ENCODE measurements around the gene EPHA4. TPM values are rescaled to one million over a fixed set of nuclear protein-coding genes. Genes with fewer than 3 reads are reported as not detected.

The EPHA4 gene
- polyA plus RNA-seq, 1 of the 3 experiments (the other 2 are of a cell fraction): 0.90 TPM

- Histone ChIP-seq H3K9ac (no peak overlapping the region), H3K27ac (ENCODE audit: low read depth in 2 of 2, low read length in 1 of 2) (no peak overlapping the region), H3K27me3 (ENCODE audit: insufficient read depth) (no peaks in the 10 kb centered on the region), H3F3A (replicated peaks; ENCODE audit: insufficient read depth) (no peaks in the 10 kb centered on the region), H4K20me1 (ENCODE audit: insufficient read depth) (no peaks in the 10 kb centered on the region), H3K9me3 (no peaks in the 10 kb centered on the region), H3K79me2 (ENCODE audit: insufficient read depth) (no peaks in the 10 kb centered on the region), H3K36me3 (replicated peaks in 1 of 2; ENCODE audit: control insufficient read depth in 1 of 2, insufficient read depth in 2 of 2, low read length in 1 of 2) (no peaks in the 10 kb centered on the region), H3K4me3 (ENCODE audit: low read depth in 2 of 2, low read length in 1 of 2) (no peak overlapping the region), H2AFZ (ENCODE audit: low read depth) (no peak overlapping the region), H3K4me1 (ENCODE audit: control insufficient read depth in 1 of 2, insufficient read depth in 2 of 2, low read depth in 1 of 2, low read length in 1 of 2) (no peaks in the 10 kb centered on the region), H3K4me2 (no peak overlapping the region), H3K9me2 (no peaks in the 10 kb centered on the region)
- WGBS (ENCODE audit: low lambda C conversion rate): 22% methylated on average over 11 of the region's 11 CpGs
- no peak for DNase-seq
- POLR2A ChIA-PET: no interaction called here
- TF ChIP-seq RAD21 (IDR thresholded peaks at IDR 0.05; ENCODE audit: low read length) (no peak), SIN3A (IDR thresholded peaks at IDR 0.05; ENCODE audit: borderline replicate concordance, low read depth, low read length) (no peak), POLR2AphosphoS5 (IDR thresholded peaks at IDR 0.05; ENCODE audit: low read depth, low read length) (no peak)
- TF ChIP-seq, protein P1, sequence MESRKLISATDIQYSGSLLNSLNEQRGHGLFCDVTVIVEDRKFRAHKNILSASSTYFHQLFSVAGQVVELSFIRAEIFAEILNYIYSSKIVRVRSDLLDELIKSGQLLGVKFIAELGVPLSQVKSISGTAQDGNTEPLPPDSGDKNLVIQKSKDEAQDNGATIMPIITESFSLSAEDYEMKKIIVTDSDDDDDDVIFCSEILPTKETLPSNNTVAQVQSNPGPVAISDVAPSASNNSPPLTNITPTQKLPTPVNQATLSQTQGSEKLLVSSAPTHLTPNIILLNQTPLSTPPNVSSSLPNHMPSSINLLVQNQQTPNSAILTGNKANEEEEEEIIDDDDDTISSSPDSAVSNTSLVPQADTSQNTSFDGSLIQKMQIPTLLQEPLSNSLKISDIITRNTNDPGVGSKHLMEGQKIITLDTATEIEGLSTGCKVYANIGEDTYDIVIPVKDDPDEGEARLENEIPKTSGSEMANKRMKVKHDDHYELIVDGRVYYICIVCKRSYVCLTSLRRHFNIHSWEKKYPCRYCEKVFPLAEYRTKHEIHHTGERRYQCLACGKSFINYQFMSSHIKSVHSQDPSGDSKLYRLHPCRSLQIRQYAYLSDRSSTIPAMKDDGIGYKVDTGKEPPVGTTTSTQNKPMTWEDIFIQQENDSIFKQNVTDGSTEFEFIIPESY (IDR thresholded peaks at IDR 0.05; ENCODE audit: borderline replicate concordance, low read depth): no peak
- TF ChIP-seq, protein P2, sequence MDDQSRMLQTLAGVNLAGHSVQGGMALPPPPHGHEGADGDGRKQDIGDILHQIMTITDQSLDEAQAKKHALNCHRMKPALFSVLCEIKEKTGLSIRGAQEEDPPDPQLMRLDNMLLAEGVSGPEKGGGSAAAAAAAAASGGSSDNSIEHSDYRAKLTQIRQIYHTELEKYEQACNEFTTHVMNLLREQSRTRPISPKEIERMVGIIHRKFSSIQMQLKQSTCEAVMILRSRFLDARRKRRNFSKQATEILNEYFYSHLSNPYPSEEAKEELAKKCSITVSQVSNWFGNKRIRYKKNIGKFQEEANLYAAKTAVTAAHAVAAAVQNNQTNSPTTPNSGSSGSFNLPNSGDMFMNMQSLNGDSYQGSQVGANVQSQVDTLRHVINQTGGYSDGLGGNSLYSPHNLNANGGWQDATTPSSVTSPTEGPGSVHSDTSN (IDR thresholded peaks at IDR 0.05): no peak
- CTCF ChIA-PET: no interaction called here
These were observed 106.3 kb downstream of the EPHA4 start for GRCh38 chr2:221465776-221466175.

DNA sequence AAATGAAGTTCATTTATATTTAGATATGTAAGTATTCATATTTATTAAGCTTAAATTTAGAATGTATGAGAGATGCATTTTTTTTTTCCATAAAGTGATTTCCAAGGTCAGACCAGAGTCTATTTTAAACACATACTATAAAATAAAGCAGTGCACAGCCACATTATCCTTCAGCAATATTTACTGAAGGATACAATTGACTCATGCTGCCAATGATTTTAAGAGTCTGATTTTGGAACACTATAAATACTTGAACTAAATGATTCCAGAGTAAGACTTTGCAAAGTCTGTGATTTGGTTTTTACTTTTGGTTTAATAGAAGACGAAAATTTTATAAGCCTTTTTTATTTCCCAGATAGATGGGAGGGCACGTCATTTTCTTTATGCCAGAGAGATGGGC is 107.1 kb downstream of the EPHA4 start:
- no peak for TF ChIP-seq RCOR1 (IDR thresholded peaks at IDR 0.05; ENCODE audit: low read length)
- TF ChIP-seq FOSL2 (IDR thresholded peaks at IDR 0.05; ENCODE audit: borderline replicate concordance, low read depth): no peak
- no peak for TF ChIP-seq NFIC (IDR thresholded peaks at IDR 0.05; ENCODE audit: borderline replicate concordance)
- no peak for TF ChIP-seq CTCF (IDR thresholded peaks at IDR 0.05)
- TF ChIP-seq, protein P1 (IDR thresholded peaks at IDR 0.05; ENCODE audit: borderline replicate concordance, low read depth): no peak
- no peak for TF ChIP-seq IRF3 (IDR thresholded peaks at IDR 0.05; ENCODE audit: low read depth, low read length)
- TF ChIP-seq GATA2 (CRISPR knock-in tag; IDR thresholded peaks at IDR 0.05): no peak
- TF ChIP-seq EP300 (IDR thresholded peaks at IDR 0.05; ENCODE audit: borderline replicate concordance in 1 of 2, low read depth in 1 of 2, low read length in 1 of 2): no peak
- TF ChIP-seq, protein P2 (IDR thresholded peaks at IDR 0.05): no peak
- DNase-seq: no peak
- no peaks in the 10 kb centered on the region for H3K9me3 ChIP-seq
- H3K27me3 ChIP-seq (ENCODE audit: insufficient read depth): no peaks in the 10 kb centered on the region
- no peaks in the 10 kb centered on the region for H3K4me1 ChIP-seq (ENCODE audit: control insufficient read depth in 1 of 2, insufficient read depth in 2 of 2, low read depth in 1 of 2, low read length in 1 of 2)
- no peak overlapping the region for H3K27ac ChIP-seq (ENCODE audit: low read depth in 2 of 2, low read length in 1 of 2)
- H3K9ac ChIP-seq: no peak overlapping the region
- H3F3A ChIP-seq (replicated peaks; ENCODE audit: insufficient read depth): no peaks in the 10 kb centered on the region
- WGBS (ENCODE audit: low lambda C conversion rate): 4% methylated on average over 2 of the region's 2 CpGs
- H2AFZ ChIP-seq (ENCODE audit: low read depth): no peak overlapping the region
- no peaks in the 10 kb centered on the region for H4K20me1 ChIP-seq (ENCODE audit: insufficient read depth)
- no peaks in the 10 kb centered on the region for H3K9me2 ChIP-seq
- no peak overlapping the region for H3K4me3 ChIP-seq (ENCODE audit: low read depth in 2 of 2, low read length in 1 of 2)
- ChIA-PET POLR2A (no interaction called here), CTCF (no interaction called here)
- no peak overlapping the region for H3K4me2 ChIP-seq
- no peaks in the 10 kb centered on the region for H3K36me3 ChIP-seq (replicated peaks in 1 of 2; ENCODE audit: control insufficient read depth in 1 of 2, insufficient read depth in 2 of 2, low read length in 1 of 2)
- no peaks in the 10 kb centered on the region for H3K79me2 ChIP-seq (ENCODE audit: insufficient read depth)
